ENCODE results near the gene ZNF367.

ZNF367 gene

DNA sequence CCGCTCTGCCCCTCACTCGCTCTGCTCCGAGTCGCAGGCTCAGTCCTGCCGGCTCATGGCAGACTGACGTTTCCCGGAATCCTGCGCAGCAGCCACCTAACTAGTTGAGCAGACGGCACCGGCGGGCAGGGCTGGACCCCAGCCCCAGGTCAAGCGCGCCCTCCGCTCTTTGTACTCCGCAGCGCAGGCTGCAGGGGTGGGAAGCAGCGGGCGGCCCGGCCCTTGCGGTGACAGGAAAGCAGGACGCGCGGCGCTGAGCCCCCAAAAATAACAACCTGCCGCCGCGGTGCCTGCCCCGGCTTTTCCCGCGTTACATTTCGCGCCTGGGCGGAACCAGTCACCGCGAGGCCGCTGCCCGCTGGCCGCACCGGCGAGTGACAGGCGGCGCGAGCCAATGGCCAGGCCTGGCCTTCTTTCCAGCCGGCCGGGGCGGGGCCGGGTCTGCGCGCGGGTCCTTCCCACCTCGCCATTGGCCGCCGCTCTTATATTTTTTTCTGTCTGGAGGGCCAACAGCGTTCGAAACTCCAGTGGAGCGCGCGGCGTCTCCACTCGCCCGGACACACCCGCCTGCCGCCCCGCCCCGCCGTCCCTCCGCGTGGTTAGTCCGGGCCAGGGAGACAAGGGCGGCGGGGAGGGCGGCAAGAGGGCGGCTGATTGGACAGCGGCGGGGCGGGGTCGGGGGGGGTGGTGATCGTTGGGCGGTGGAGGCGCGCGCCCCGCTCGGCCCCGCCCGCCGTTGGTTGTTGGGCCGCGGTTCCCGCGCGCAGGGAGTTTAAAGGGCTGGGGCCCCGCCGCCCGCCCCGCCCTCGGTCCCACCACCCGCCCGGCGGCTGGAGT, at the start of gene ZNF367:
Gene ZNF367, minus strand, starts transcription at position 288 of the 837 bp plus-strand sequence. CDS start 338 bp downstream, outside the sequence.
- peak; percentile 92 for DNase-seq

DNA sequence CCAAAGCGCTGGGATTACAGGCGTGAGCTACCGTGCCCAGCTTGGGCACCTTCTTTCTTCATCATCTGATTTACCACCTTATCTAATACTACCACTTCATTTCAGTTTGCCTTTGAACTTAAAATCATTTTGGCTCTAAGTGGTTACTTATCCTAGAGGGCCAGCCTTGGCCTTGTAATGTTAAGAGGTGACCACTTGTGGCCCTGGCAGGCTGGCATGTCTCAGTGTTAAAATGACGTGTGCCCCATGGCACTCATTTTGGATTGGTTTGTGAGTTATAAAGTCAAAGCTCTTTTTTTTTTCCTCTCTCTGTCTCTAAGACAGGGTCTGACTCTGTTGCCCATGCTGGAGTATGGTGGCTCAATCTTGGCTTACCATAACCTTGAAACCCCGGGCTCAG, 49.6 kb upstream of the ZNF367 start:
- DNase-seq, result no peak

DNA sequence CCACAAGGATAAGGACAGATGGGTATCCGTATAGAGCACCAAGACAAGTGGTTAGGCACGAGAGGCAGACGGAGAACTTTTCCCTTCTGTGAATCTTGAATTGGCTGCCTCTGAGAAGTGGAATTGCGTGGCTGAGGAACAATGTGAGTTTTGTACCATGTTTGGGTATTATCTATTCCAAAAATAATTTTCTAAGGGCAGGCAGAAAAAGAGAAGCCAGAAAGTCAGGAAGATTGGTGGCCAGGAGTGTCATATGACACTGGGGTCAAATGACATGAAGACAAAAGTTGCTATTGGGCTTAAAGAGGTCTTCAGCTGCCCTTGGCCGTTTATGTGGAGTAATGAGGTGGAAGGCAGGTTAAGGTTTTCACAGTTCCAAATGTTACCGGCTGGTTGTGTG, 46.3 kb upstream of the ZNF367 start:
- no peak for DNase-seq

DNA sequence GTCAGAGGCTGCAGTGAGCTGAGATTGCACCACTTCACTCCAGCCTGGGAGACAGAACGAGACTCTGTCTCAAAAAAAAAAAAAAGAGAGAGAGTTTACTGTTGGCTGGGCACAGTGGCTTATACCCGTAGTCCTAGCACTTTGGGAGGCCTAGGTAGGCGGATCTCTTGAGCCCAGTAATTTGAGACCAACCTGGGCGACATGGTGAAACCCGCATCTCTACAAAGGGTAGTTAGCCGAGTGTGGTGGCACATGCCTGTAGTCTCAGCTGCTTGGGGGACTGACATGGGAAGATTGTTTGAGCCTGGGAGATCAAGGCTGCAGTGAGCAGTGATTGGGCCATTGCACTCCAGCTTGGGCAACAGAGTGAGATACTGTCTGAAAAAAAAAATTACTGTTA, 44.4 kb upstream of the ZNF367 start:
- no peak for DNase-seq

DNA sequence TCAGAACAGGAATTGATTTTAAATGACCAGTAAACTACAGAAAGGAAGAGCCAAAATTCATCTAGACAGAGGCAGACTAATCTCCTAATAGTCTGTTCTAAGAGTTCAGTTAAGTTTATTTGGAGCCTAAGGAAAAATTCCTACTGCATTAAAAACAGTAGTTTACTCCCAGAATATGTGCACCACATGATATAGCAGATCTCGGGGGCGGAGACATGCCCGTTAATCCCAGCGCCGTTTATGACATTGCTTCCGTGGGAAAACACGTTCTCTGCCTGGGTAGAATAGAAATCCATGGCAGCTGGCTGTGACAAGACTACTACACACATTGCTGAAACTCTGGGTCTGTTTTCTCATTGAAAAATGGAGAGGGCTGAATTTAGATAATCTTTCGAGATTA, 43.2 kb upstream of the ZNF367 start:
- no peak for DNase-seq

DNA sequence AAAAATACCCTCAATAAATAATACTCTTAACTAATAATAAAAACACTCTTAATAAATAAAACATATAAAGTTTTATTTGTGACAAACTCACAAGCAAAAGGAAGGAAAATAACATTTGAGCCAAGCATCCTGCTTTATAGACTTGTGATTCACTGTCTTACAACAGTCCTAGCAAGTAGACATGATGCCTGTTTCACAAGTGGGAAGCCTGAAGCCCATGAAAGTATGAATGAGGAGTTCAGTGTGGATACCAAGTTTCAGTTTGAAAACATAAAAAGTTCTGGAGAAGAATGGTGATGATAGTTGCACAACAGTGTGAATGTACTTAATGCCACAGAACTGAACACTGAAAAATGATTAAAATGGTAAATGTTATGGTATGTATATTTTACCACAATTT, 42.7 kb upstream of the ZNF367 start:
- DNase-seq, result no peak

DNA sequence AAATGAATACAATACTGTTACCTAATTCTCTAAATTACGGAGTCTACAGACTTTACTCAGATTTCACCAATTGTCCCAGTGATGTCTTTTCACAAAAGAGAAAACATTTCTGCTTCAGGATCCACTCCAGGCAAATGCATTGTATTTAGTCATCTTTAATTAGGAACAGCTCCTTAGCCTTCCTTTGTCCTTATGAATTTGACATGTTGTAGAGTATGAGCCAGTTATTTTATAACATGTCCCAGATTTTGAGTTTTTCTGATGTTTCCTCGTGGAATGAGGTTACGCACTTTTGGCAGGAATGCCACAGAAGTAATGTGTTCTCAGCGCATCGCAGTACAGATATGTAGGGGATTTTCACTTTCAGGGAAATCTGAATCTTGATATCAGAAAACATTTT, 42.3 kb upstream of the ZNF367 start:
- DNase-seq, result no peak

DNA sequence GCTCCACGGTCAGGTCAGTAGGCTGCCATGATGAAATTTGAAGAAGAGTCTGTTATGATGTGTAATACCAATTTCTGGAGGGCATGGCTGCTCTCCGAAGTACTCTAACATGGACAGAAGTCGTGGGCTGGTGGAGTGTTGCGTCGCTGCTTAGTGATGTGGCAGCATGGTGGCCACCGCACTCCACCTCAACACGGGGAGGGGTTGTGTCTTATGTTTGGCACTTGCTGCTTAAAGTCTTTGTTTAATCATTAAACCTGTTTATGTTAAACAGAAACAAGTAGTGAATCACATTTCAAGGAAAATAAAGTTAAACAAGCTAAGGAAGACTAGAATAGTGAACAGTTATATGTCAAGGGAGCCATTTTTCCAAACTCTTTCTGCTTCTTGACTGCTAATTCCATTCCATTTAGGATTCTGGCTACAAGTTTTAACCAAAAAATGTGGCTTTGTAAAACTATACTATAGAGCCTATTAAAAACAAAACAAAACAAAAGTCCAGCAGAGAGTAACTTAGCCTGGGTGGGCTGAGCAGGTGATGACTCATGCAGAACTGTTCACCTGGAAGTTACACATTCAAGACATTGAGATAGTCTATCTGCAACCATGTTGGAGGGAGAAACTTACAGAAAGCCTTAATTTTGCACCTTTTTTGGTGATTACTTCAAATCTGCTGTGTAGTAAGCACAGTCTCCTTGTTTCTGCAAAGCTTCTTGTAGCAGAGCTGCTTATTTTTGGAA, 41.3 kb upstream of the ZNF367 start:
- DNase-seq, result no peak

DNA sequence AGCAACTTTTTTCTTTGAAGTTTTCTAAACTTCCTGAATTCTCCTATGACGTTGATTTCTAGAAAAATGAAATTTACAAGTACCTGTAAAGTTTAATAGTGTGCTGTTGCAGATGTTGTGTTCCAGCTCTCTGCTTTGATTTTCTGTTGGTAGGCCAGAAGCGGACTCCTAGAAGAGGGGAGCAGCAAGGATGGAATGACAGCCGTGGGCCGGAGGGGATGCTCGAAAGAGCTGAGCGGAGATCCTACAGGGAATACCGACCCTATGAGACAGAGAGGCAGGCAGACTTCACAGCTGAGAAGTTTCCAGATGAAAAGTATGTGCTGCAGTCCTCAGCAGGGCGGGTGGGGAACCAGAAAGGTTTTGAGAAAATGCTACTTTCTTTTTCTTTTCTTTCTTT, 40.1 kb upstream of the ZNF367 start:
- no peak for DNase-seq

DNA sequence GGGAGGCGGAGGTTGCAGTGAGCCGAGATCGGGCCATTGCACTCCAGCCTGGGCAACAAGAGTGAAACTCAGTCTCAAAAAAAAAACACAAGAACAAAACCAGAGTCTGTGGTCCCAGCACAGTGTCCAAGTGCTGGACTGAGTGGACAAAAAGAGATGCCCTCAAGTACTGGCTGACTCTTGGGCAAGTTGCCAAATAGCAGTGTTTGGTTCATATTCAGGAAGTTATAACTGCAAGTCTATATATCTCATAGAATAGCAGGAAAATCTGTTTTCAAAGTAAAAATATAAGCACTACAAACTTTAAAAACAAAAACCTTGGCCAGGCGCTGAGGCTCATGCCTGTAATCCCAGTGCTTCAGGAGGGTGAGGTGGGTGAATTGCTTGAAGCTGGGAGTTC, 39.1 kb upstream of the ZNF367 start:
- no peak for DNase-seq

DNA sequence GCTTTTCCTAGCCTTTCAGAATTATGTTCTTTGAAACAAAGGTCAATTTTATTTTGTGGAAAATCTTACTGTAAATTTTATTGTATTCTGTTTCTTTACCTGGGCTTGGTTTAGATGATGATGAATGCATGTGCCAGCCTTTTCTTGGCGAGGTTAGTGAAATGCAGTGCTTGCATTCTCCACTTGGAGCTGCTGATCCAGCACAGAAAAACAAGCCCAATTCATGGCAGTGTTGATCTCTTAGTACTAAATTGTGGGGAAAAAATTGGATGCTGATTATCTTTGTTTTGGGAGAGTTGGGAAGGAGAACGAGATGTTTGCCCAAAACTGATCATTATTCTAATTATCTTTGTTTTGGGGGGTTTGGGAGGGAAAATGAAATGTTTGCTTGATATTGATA, 35.5 kb upstream of the ZNF367 start:
- DNase-seq, result no peak

DNA sequence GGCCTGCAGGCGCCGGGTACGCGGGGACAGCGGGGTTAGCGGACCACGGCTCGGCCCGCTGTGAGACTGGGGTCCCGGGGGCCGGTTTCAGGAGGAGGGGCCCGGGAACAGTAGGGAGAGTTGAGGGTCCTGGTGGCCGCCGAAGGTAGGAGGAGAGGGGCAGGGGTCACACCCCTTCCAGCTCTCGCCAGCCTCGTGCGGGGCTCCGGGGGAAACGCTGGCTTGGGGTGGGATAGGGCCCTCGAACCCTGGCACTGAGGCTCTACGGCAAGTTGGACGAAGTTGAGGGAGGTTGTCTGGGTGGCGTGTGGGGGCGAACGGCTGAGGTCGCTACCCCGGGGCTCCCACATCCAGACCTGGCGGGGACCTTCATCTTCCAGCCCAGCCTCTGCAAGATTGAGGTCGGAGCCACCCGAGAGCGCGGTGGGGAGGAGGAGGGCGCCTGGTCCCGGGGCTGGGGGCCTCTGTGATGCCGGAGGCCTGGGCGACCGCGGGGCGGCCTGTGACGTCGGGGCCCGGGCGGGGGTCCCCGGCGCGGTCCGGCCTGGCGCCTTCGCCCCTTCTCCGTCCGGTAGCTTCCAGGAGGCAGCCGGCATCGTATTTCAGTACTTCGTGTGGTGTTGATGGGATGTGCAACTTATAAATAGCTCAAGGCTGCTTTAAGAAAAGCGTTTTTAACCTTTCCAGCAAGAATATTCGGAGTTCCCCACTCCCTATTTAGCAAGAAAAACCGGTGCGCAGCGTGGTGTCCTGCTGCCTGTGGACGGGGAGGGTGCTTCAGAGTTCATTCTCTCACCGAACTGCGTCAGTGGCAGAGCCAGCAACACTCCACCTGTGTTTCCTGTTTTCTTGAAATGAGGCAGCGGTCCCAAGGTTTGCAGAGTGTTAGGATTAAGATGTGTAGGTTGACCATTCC, 32.7 kb upstream of the ZNF367 start:
- DNase-seq, result peak; percentile 44

DNA sequence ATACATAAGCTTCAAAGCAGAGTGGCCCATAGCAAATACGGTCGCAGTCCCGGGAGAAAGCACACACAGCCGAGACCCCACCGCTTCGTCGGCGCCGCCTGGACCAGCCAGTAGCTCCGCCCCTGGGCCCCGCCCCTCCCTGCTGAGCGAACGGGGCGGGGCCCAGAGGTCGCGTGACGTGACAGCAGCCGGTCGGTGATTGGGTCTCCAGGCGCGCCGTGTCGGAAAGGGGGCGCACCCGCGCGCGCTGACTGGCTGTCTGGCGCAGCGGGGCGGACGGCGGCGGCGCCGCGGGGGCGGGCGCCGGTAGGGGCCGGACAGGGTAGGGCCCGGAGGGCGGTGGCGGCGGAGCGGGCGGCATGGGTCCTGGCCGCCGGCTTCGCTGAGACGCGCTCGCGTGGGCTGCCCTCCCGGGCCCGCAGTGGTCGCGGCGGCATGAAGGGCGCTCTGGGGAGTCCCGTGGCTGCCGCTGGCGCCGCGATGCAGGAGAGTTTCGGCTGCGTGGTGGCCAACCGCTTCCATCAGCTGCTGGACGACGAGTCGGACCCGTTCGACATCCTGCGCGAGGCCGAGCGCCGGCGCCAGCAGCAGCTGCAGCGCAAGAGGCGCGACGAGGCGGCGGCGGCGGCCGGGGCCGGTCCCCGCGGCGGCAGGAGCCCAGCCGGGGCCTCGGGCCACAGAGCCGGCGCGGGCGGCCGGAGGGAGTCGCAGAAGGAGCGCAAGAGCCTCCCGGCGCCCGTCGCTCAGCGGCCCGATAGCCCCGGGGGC, 31.9 kb upstream of the ZNF367 start, which contains the start of gene HABP4:
Gene HABP4, plus strand, starts transcription at position 325 of the 768 bp plus-strand sequence. Its CDS starts 111 bp downstream, at position 436.
- peak; percentile 97 for DNase-seq

DNA sequence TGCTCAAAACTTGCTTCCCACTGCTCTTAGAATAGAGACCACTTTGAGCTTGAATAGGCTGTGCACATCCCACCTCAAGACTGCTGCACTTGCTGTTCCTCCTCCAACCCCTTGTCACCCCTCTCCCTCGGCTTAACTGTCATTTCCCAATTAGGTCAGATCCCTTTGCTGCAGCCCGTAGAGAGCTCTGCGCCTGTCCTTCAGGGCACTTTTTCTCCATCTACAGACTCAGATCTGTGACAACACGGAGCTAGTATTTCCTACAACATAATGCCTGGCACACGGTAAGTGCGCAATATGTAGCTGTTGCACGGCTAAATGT, 31.3 kb upstream of the ZNF367 start:
- DNase-seq, result no peak

DNA sequence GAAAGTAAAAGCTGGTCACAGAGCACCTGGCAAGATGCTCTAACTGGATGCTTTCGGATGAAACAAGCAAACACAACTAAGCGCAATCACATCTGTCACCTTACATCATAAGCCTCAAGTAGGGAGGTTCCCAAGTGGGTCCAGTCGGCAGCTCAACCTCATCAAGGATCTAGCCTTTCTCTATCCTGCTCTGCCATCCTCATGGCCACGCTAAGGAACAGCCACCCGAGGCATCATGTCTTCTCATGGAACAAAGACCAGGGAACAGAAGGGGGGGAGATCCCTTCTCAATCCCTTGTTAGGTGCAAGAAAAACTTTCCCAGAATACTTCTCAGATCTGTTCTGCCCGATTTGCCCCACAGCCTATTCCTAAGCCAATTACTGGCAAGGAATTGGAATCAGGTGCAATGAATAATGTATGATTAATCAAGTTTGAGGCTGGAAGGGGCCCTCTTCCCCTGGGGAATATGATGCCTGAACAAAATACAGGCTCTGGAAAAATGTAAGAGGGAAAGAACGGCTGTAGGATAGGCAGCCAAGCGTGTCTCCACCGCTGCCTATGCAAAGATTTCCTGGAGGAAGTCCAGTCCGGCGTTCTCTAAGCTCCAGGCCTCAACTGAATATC, 30.5 kb upstream of the ZNF367 start:
- no peak for DNase-seq

DNA sequence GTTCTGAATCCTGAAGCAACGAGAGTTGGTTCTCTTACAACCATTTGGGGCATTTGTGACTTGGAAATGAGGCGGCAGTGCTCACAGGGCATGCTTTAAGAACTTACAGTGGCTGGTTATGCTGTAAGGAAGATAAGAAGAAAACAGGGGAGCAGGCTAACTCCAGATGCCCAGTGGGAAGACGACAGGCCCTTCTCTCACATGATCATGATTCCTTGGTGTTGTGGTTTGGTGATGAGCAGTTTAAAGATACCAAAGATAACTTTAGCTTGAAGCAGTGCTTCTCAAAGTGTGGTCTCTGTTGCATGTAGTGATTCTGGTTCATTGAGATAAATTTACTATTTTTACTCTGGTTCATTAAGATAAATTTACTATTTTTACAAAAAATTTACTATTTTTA, 29.2 kb upstream of the ZNF367 start:
- no peak for DNase-seq

DNA sequence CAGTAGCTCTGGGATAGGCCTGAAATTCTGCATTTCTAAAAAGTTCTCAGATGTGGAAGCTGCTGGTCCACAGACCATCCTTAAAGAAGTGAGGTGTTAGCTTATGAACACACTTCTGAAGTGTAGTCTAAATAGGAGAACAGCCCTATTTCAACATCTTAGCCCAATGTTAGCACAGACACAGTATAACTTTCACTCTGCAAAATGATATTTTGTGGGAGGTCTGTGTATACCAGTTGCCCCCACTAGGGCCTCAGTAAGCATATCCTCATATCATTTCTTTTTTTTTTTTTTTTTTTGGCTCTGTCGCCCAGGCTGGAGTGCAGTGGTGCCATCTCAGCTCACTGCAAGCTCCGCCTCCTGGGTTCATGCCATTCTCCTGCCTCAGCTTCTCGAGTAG, 24.3 kb upstream of the ZNF367 start:
- no peak for DNase-seq

DNA sequence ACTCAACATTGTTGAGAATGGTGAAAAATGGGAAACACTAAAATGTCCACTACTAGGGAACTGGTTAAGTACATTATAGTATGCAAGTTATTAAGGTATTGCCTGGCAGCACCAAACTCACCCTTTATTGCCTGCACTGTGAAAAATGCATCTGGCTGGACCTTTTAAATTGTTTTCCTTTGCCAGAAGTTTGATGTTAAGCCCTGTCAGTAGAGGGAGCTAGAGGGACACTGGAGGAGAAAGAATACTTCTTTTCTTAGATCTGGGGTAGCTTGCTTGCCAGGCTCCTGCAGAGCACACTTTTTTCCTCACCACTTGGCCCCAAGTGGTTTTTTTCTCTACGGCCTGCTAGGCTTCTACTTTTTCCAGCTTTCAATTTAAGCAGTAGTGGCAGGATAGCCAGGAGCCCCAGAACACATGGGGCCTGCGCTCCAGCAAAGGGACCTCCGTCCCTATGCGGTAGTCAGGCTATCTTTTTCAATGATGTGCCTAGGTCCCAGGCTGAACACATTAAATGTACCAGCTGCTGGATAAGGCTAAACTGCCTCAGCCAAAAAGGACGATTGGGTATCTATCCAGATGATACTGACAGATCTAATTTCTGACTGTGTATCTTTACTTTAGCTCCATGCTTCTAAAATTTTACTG, 23.8 kb upstream of the ZNF367 start:
- DNase-seq, result no peak

DNA sequence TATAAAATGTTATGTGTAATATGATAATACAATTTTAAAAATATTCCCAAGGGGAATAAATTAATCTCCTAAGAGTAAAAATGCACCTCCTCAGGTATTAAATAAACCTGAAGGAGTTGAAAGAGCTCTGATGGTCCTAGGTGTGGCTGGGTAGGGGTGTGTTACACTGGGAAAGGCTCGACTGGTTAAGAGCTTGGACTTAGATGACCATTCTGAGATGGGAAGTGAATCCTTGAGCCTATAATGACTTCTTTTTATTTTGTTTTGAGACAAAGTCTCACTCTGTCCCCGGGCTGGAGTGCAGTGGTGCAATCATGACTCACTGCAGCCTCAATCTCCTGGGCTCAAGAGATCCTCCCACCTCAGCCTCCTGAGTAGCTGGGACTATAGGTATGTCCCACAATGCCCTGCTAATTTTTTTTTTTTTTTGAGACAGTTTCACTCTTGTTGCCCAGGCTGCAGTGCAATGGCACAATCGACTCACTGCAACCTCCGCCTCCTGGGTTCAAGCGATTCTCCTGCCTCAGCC, 22.6 kb upstream of the ZNF367 start:
- DNase-seq, result no peak

DNA sequence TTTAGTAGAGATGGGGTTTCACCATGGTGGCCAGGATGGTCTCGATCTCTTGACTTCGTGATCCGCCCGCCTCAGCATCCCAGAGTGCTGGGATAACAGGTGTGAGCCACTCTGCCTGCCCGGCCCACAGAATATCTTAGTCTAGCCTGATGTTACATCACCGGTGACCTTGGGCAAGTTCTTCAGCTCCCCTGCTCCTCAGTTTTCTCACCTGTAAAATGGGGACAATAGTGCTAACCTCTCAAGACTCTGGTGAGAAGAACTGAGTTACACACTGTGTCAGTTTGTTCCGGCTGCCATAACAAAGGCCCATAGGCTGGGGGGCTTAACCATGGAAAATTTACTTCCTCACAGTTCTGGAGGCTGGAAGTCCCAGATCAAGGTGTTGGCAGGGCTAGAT, 19.3 kb upstream of the ZNF367 start:
- DNase-seq, result no peak

DNA sequence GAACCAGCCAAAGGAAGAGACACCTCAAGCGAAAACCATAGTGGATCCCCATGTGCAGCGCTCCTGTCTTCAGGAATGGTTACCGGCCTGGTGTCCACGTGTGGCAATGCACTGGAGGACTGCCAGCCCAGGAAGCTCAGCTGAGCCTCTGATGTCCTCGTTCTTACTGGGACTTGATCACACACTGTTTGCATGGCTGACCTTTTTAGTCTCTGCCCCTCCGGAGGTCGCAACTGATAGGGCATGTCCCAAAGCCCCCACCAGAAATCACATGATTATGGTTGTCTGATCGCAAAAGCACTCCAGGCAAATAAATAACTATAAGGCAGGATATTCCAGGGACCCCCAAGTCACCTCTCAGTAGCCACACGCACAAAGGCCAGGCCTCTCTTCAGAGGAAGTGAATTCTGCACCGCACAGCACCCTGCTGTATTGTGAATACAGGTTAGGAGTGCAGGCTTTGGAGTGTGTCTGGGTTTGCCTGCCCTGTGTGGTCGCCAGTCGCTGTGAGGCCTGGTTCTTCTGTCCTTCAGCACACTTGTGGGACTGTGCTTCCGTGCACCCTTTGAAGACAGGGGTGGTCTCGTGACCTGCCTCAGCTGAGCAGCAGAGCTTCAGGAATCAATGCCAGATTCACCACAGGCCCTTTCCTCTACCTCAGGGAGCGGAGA, 18.4 kb upstream of the ZNF367 start:
- no peak for DNase-seq
